Panc1 (cell line): ENCODE data around the gene CROCC2. TPM values are rescaled to one million over a fixed set of nuclear protein-coding genes. Genes with fewer than 3 reads are reported as not detected.

Experiments
- ATAC-seq: fragments of 200-7000 bp; cut with Tn5 transposase; 2 replicates; pipeline ENCODE4 v1.9.1; 2020; ENCODE audit warnings: mild to moderate bottlenecking, moderate library complexity
- BruUV-seq: library from RNA; stranded (reverse); fragments of 400-500 nt; replicated peaks from 2 replicates; lab custom pipeline; 2021; lab: Mats Ljungman, UMichigan
- CTCF ChIA-PET: fragments of 300-600 bp; sonication (Branson Sonifier 250); formaldehyde crosslinking; loops from one replicate; lab custom pipeline; 2022; ENCODE audit warnings: antibody characterized with exemption; lab: Charles Lee
- POLR2A ChIA-PET: fragments of 300-600 bp; sonication (Branson Sonifier 250); formaldehyde crosslinking; loops from one replicate; lab custom pipeline; 2022; ENCODE audit warnings: antibody characterized with exemption; lab: Charles Lee
- DNase-seq: peaks from one replicate; pipeline ENCODE4 v3.0.0-alpha.2; 2010; ENCODE audit warnings: low read depth, low spot score
- H3K27ac ChIP-seq: 2 replicates; pipeline ENCODE4 v1.5.1; 2011; ENCODE audit warnings: mild to moderate bottlenecking, low read length, inconsistent platforms
- H3K27me3 ChIP-seq: fragments of 200-500 bp; sonication (Bioruptor generic); 2 replicates; pipeline ENCODE4 v1.6.0; 2014; ENCODE audit warnings: low read length, inconsistent platforms; ENCODE audit not compliant: control insufficient read depth, insufficient read depth
- H3K36me3 ChIP-seq: fragments of 200-500 bp; sonication (Bioruptor generic); 2 replicates; pipeline ENCODE4 v1.5.1; 2014; ENCODE audit warnings: inconsistent platforms, mild to moderate bottlenecking, low read length, moderate library complexity; ENCODE audit not compliant: control insufficient read depth, insufficient read depth
- H3K4me1 ChIP-seq: 2 replicates; pipeline ENCODE4 v1.5.1; 2011; ENCODE audit warnings: inconsistent platforms, mild to moderate bottlenecking, low read length, moderate library complexity; ENCODE audit not compliant: control insufficient read depth, insufficient read depth
- H3K4me3 ChIP-seq, 2 experiments: 2 replicates each; pipeline ENCODE4 v1.5.1; 2011 to 2012; ENCODE audit warnings: low read depth in 2 of 2, low read length in 2 of 2, mild to moderate bottlenecking in 2 of 2, inconsistent platforms in 1 of 2, moderate library complexity in 1 of 2
- H3K9me3 ChIP-seq: fragments of 200-500 bp; sonication (Bioruptor generic); 2 replicates; pipeline ENCODE4 v1.5.1; 2014; ENCODE audit warnings: low read depth, mild to moderate bottlenecking, inconsistent platforms, low read length, moderate library complexity; ENCODE audit not compliant: control insufficient read depth, insufficient read depth
- POLR2AphosphoS5 ChIP-seq: IDR thresholded peaks from 2 replicates; pipeline ENCODE4 v1.6.1; 2012; ENCODE audit warnings: mild to moderate bottlenecking, low read depth, low read length, moderate library complexity
- SIN3A ChIP-seq: IDR thresholded peaks from 2 replicates; pipeline ENCODE4 v1.6.1; 2012; ENCODE audit warnings: low read depth, mild to moderate bottlenecking, low read length, moderate library complexity, borderline replicate concordance; ENCODE audit not compliant: insufficient read depth
- TCF7L2 ChIP-seq: IDR thresholded peaks from 2 replicates; pipeline ENCODE4 v1.6.1; 2011; ENCODE audit warnings: mild to moderate bottlenecking, low read depth, low read length, inconsistent platforms
- in situ Hi-C: cut with HindIII; loops from 2 replicates; pipeline ENCODE4 v1.10.0; 2016; ENCODE audit warnings: low sequenced_read_pairs, low pct_unique_long_range_greater_than_20kb
- intact Hi-C: fragments of 100-400 bp; cut with micrococcal nuclease; formaldehyde crosslinking; loops from one replicate; pipeline ENCODE4 v1.10.0; 2022; ENCODE audit not compliant: unreplicated experiment
- total RNA-seq: library from RNA; stranded (reverse); gene quantifications from one replicate; pipeline ENCODE4 v1.2.1, GENCODE V29; 2021; ENCODE audit not compliant: unreplicated experiment
- TF ChIP-seq, protein P1 (sequence below): fragments of 450-650 bp; IDR thresholded peaks from 2 replicates; pipeline ENCODE4 v1.5.1; 2017; ENCODE audit warnings: mild to moderate bottlenecking
- TF ChIP-seq, protein P2 (sequence below), 2 experiments: IDR thresholded peaks; 2 replicates each; pipeline ENCODE4 v1.6.1; 2011 to 2012; ENCODE audit warnings: low read depth in 2 of 2, control low read depth in 1 of 2, low read length in 1 of 2, mild to moderate bottlenecking in 1 of 2, moderate library complexity in 1 of 2; ENCODE audit not compliant: insufficient read depth in 1 of 2

CROCC2 gene
- total RNA-seq, 1 experiment from 2014 or later, result 0.23 TPM

DNA sequence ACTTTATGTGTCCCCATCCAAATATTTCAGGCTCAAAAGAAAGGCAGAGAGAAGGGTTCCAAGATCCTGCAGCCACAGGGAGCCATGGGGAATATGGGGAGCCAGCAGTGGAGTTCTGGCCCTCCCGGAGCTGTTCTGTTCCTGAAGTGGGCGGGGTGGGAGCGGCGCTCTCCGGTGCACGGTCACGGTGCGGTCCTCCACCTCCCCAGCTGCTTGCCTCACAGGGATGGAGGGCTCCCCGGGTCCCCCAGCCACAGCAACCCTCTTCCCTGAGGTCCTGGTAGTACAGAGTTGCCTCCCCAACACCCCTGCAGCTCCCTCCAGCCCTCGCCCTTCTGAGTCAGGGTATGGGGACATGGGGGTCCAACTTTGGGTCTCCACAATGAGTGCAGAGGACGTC is 66.1 kb downstream of the CROCC2 start:
- CTCF ChIA-PET, result no interaction called here
- no TSS peak for BruUV-seq
- ATAC-seq, result no peak
- no peak overlapping the region for H3K27ac ChIP-seq
- no peak for DNase-seq
- no peak overlapping the region for H3K4me3 ChIP-seq
- TF ChIP-seq, protein P1, sequence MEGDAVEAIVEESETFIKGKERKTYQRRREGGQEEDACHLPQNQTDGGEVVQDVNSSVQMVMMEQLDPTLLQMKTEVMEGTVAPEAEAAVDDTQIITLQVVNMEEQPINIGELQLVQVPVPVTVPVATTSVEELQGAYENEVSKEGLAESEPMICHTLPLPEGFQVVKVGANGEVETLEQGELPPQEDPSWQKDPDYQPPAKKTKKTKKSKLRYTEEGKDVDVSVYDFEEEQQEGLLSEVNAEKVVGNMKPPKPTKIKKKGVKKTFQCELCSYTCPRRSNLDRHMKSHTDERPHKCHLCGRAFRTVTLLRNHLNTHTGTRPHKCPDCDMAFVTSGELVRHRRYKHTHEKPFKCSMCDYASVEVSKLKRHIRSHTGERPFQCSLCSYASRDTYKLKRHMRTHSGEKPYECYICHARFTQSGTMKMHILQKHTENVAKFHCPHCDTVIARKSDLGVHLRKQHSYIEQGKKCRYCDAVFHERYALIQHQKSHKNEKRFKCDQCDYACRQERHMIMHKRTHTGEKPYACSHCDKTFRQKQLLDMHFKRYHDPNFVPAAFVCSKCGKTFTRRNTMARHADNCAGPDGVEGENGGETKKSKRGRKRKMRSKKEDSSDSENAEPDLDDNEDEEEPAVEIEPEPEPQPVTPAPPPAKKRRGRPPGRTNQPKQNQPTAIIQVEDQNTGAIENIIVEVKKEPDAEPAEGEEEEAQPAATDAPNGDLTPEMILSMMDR, result no peak
- TF ChIP-seq POLR2AphosphoS5 (no peak), SIN3A (no peak), TCF7L2 (no peak)
- TF ChIP-seq, protein P2, sequence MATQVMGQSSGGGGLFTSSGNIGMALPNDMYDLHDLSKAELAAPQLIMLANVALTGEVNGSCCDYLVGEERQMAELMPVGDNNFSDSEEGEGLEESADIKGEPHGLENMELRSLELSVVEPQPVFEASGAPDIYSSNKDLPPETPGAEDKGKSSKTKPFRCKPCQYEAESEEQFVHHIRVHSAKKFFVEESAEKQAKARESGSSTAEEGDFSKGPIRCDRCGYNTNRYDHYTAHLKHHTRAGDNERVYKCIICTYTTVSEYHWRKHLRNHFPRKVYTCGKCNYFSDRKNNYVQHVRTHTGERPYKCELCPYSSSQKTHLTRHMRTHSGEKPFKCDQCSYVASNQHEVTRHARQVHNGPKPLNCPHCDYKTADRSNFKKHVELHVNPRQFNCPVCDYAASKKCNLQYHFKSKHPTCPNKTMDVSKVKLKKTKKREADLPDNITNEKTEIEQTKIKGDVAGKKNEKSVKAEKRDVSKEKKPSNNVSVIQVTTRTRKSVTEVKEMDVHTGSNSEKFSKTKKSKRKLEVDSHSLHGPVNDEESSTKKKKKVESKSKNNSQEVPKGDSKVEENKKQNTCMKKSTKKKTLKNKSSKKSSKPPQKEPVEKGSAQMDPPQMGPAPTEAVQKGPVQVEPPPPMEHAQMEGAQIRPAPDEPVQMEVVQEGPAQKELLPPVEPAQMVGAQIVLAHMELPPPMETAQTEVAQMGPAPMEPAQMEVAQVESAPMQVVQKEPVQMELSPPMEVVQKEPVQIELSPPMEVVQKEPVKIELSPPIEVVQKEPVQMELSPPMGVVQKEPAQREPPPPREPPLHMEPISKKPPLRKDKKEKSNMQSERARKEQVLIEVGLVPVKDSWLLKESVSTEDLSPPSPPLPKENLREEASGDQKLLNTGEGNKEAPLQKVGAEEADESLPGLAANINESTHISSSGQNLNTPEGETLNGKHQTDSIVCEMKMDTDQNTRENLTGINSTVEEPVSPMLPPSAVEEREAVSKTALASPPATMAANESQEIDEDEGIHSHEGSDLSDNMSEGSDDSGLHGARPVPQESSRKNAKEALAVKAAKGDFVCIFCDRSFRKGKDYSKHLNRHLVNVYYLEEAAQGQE (IDR thresholded peaks at IDR 0.05; ENCODE audit: insufficient read depth in 1 of 2, low read depth in 2 of 2, low read length in 1 of 2), result no peak
- POLR2A ChIA-PET, result no interaction called here
- no peaks in the 10 kb centered on the region; the same call in 1 of the 2 replicates for H3K27me3 ChIP-seq
- intact Hi-C loops, result no loop called here
- in situ Hi-C loops, result no loop called here
- no peaks in the 10 kb centered on the region for H3K9me3 ChIP-seq
- H3K4me1 ChIP-seq, result no peaks in the 10 kb centered on the region
- no peaks in the 10 kb centered on the region for H3K36me3 ChIP-seq

DNA sequence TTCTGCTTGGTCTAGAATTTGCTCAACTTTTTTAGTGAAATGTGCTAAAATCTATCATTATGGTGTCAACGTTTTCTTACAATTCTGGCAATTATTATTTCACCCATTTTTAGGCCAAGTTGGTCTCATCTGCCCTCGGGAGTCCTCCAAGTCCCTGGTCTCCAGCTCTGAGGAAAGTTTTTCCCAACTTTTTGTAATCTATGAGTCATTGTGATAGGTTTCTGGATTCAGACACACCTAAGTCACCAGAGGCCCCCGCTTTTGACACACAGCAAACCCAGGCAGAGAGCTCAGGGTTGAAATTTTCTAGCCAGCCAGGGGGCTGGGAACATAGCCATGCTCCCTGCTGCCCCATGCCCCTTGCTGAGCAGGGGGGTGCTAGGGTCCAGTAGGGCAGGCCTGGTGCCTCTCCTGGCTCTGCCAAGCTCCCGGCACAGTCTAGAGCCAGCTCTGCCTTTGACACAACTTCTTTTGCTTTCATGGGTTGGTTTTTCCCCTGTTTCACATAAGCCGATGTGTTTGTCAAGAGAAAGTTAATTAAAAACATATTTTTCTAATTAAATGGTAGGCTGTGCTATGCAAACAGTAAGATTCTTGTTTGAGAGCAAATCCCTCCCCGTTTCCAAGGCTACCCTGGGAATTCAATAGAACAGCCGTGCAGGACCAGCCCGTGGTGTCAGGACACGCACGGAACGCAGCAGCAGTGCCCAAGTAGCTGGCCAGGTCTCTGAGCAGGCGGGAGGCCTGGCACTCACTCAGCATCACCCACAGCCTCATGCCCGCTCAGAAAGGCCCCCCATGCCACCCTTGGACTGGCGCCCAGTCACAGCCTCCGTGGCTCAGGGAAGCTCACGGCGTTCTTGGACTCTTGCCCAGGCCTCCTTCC is 66.7 kb downstream of the CROCC2 start:
- intact Hi-C loops, result no loop called here
- DNase-seq, result no peak
- TF ChIP-seq, protein P2 (IDR thresholded peaks at IDR 0.05; ENCODE audit: insufficient read depth in 1 of 2, low read depth in 2 of 2, low read length in 1 of 2), result no peak
- TF ChIP-seq POLR2AphosphoS5 (no peak), SIN3A (no peak), TCF7L2 (no peak)
- TF ChIP-seq, protein P1, result no peak
- H3K4me3 ChIP-seq, result no peak overlapping the region
- ATAC-seq, result no peak
- ChIA-PET CTCF (no interaction called here), POLR2A (no interaction called here)
- in situ Hi-C loops, result no loop called here
- H3K27me3 ChIP-seq, result no peaks in the 10 kb centered on the region; the same call in 1 of the 2 replicates
- no peak overlapping the region for H3K27ac ChIP-seq
- no TSS peak for BruUV-seq
- no peaks in the 10 kb centered on the region for H3K9me3 ChIP-seq
- H3K36me3 ChIP-seq, result no peaks in the 10 kb centered on the region
- H3K4me1 ChIP-seq, result no peaks in the 10 kb centered on the region
